Tibial artery (tissue), 4 donors: ENCODE data around the gene THSD4.

ENCODE experiments used
- DNase-seq, 2 donors: peaks; one replicate each; pipeline ENCODE4 v3.0.0-alpha.2; 2019
- H3K27ac ChIP-seq, 2 donors: fragments of 200-600 bp; sonication (generic) in 1 of 2; 1 replicate in 1 of 2; 2 replicates in 1 of 2; pipeline ENCODE4 v1.5.1; 2018 to 2019; ENCODE audit warnings: mild to moderate bottlenecking in 1 of 2
- H3K27me3 ChIP-seq, 2 donors: fragments of 200-600 bp; sonication (generic) in 1 of 2; one replicate each; pipeline versions ENCODE4 v1.5.1 to v1.6.0; 2016 to 2019
- H3K36me3 ChIP-seq, 3 donors: fragments of 200-600 bp; sonication (generic) in 2 of 3; one replicate each; pipeline ENCODE4 v1.5.1; 2016 to 2019; ENCODE audit warnings: mild to moderate bottlenecking in 2 of 3
- H3K4me1 ChIP-seq, 4 donors: fragments of 200-600 bp; sonication (generic) in 2 of 4; 1 replicate in 3 of 4; 2 replicates in 1 of 4; pipeline ENCODE4 v1.5.1; 2016 to 2019
- H3K4me3 ChIP-seq, 2 donors: fragments of 200-600 bp; sonication (generic) in 1 of 2; 1 replicate in 1 of 2; 2 replicates in 1 of 2; pipeline ENCODE4 v1.5.1; 2018 to 2019; ENCODE audit warnings: mild to moderate bottlenecking in 2 of 2
- H3K9me3 ChIP-seq, 3 donors: fragments of 200-600 bp; sonication (generic) in 1 of 3; one replicate each; pipeline ENCODE4 v1.5.1; 2016 to 2019
- CTCF ChIP-seq, 2 experiments: fragments of 200-600 bp in 1 of 2; fragments of 450-650 bp in 1 of 2; IDR thresholded peaks; one replicate each; pipeline ENCODE4 v1.5.1; 2017 to 2019; ENCODE audit warnings: antibody characterized with exemption in 2 of 2, mild to moderate bottlenecking in 1 of 2, moderate library complexity in 1 of 2
- intact Hi-C: fragments of 100-400 bp; cut with DNase I; formaldehyde crosslinking; loops from one replicate; pipeline ENCODE4 v1.15.0; 2023; ENCODE audit warnings: low total_unique reads

Gene THSD4

GRCh38 chr15:71674354-71674753 is 559.1 kb downstream of the THSD4 start:
- DNase-seq: no peak
- H3K36me3 ChIP-seq: no peaks in the 10 kb centered on the region
- peaks cover 0 to 23% (median 13%) of the 10 kb centered on the region in 4 donors for H3K4me1 ChIP-seq
- TF ChIP-seq CTCF (IDR thresholded peaks at IDR 0.05): no peak
- intact Hi-C loops: no loop called here
- no peaks in the 10 kb centered on the region for H3K27me3 ChIP-seq
- H3K9me3 ChIP-seq: no peaks in the 10 kb centered on the region
- no peak overlapping the region for H3K27ac ChIP-seq
- H3K4me3 ChIP-seq: no peak overlapping the region

GRCh38 chr15:71677352-71677751 is 562.1 kb downstream of the THSD4 start:
- Histone ChIP-seq H3K9me3 (no peaks in the 10 kb centered on the region), H3K27ac (no peak overlapping the region), H3K36me3 (no peaks in the 10 kb centered on the region), H3K4me3 (no peak overlapping the region), H3K27me3 (no peaks in the 10 kb centered on the region), H3K4me1 (peaks cover 0 to 23% (median 13%) of the 10 kb centered on the region in 4 donors)
- DNase-seq: no peak
- no peak for TF ChIP-seq CTCF (IDR thresholded peaks at IDR 0.05)
- intact Hi-C loops: no loop called here

- H3K9me3 ChIP-seq: no peaks in the 10 kb centered on the region
- no peak for DNase-seq
- no peak for TF ChIP-seq CTCF (IDR thresholded peaks at IDR 0.05)
- H3K4me3 ChIP-seq: no peak overlapping the region
- intact Hi-C loops: no loop called here
- peaks cover 0 to 23% (median 13%) of the 10 kb centered on the region in 4 donors for H3K4me1 ChIP-seq
- H3K27me3 ChIP-seq: no peaks in the 10 kb centered on the region
- no peaks in the 10 kb centered on the region for H3K36me3 ChIP-seq
- H3K27ac ChIP-seq: no peak overlapping the region
These were observed 562.5 kb downstream of the THSD4 start for GRCh38 chr15:71677766-71678165.

DNA sequence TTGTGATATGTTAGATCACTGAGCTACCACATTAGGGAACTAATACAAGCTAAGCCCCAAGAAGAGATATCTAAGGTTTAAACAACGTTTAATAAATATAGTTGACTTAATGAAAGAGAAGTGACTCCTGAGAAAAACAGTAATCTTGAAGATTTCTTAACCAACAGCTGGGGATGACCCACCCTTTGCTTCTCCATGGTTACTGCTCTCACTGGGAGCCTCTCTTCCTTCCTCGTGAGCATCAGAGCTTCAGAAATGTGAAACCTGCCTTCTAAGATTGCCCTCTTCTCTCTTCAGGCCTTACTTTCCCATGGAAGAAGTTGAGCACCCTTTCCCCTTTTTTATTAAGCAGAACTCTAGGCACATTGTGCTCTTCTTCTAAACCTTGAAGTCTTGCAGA is 562.9 kb downstream of the THSD4 start:
- intact Hi-C loops: no loop called here
- DNase-seq: no peak
- H3K4me1 ChIP-seq: peaks cover 0 to 23% (median 13%) of the 10 kb centered on the region in 4 donors
- no peak for TF ChIP-seq CTCF (IDR thresholded peaks at IDR 0.05)
- no peak overlapping the region for H3K4me3 ChIP-seq
- no peaks in the 10 kb centered on the region for H3K36me3 ChIP-seq
- H3K27me3 ChIP-seq: no peaks in the 10 kb centered on the region
- H3K27ac ChIP-seq: no peak overlapping the region
- H3K9me3 ChIP-seq: no peaks in the 10 kb centered on the region

DNA sequence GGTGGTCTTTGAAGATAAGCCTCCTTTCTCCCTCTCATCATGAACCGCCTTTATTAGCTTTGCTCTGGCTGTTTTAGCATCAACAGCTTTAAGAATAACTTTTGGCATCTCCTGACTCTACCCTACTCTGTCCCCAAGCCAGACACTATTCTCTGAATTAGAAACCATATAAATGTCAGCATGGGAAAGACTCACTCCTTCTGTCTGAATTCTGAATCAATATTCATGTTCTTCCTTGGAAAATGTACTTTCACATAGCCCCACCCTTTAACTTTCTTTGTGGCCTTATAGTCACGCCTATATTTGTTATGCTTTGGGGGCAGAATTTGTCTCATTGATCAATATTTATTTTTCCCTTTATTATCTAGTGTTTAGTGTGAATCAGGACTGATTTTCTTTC is 563.3 kb downstream of the THSD4 start:
- H3K9me3 ChIP-seq: no peaks in the 10 kb centered on the region
- H3K27me3 ChIP-seq: no peaks in the 10 kb centered on the region
- H3K27ac ChIP-seq: no peak overlapping the region
- H3K36me3 ChIP-seq: no peaks in the 10 kb centered on the region
- H3K4me3 ChIP-seq: no peak overlapping the region
- peaks cover 0 to 23% (median 13%) of the 10 kb centered on the region in 4 donors for H3K4me1 ChIP-seq
- DNase-seq: no peak
- no peak for TF ChIP-seq CTCF (IDR thresholded peaks at IDR 0.05)
- intact Hi-C loops: no loop called here

DNA sequence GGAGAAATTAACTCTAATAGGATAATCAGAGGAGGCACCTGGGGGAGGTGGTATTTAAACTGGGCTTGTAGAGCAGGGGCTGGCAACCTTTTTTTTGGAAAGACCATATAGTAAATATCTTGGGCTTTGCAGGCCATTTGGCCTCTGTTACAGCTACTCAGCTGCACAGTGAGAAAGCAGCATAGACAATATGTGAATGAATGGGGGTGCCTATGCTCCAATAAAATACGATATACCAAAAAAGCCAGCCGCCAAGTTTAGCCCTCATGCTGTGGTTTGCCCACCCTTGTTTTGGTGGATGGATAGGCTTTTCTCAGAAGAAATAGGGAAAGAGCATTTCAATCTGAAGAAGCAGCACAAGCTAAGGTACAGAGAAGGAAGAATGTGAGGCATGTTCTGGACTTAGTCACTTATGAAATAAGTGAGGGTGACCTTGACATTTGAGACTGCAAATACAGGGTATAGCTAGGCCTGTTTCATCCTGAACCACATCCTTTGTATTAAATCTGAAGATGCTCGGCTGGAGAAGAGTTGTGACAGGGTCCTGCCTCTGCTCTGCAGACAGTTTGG is 564.0 kb downstream of the THSD4 start:
- Histone ChIP-seq H3K27me3 (no peaks in the 10 kb centered on the region), H3K4me3 (no peak overlapping the region), H3K9me3 (no peaks in the 10 kb centered on the region), H3K27ac (no peak overlapping the region), H3K4me1 (peaks cover 0 to 23% (median 13%) of the 10 kb centered on the region in 4 donors), H3K36me3 (no peaks in the 10 kb centered on the region)
- DNase-seq: no peak
- intact Hi-C loops: no loop called here
- TF ChIP-seq CTCF (IDR thresholded peaks at IDR 0.05): no peak
